ENCODE data around the gene PPT2.
"Not testable (repeated sequence)": the region's sequence is repeated elsewhere in the genome, so short reads cannot be mapped to it uniquely, and the experiment has no call there.

Gene PPT2

DNA sequence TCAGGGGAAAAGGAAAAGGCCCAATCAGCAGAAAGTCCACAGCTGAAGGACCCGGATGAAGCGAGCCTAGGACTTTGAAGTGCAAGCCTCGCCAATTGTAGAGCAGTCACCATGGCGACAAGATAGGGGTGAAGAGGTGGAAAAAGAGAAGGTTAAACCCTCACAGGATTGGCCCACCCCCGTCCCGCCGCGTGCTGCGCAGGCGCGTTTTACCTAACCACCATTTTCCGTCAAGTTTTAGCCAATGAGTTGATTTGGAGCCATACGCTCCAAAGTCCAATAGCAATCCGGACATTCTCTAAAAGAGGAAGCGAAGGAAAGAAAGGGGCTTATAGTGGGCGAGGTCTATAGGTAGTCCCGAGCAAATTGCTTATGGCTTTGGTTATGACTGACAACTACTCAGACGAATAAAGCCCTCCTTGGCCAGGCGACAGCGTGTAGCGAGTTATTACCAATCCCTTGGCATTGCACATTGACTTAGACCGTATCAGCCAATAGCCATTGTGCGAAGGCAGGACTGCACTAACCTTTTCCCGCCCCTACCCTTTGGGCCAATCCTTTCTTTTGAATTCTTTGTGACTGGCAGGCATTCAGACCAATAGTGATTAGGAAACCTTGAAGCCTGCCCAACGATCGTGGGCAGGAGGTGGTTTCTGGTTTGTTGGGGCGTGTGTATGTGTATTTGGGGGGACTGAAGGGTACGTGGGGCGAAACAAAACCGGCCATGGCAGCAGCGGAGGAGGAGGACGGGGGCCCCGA lies 24.0 kb downstream of the PPT2 start, which contains the start of gene RNF5:
RNF5 (plus strand) TSS at position 618 of the 759 bp plus-strand sequence; CDS start at position 725, 107 bp downstream.
- DNase-seq = peak; percentile 85

DNA sequence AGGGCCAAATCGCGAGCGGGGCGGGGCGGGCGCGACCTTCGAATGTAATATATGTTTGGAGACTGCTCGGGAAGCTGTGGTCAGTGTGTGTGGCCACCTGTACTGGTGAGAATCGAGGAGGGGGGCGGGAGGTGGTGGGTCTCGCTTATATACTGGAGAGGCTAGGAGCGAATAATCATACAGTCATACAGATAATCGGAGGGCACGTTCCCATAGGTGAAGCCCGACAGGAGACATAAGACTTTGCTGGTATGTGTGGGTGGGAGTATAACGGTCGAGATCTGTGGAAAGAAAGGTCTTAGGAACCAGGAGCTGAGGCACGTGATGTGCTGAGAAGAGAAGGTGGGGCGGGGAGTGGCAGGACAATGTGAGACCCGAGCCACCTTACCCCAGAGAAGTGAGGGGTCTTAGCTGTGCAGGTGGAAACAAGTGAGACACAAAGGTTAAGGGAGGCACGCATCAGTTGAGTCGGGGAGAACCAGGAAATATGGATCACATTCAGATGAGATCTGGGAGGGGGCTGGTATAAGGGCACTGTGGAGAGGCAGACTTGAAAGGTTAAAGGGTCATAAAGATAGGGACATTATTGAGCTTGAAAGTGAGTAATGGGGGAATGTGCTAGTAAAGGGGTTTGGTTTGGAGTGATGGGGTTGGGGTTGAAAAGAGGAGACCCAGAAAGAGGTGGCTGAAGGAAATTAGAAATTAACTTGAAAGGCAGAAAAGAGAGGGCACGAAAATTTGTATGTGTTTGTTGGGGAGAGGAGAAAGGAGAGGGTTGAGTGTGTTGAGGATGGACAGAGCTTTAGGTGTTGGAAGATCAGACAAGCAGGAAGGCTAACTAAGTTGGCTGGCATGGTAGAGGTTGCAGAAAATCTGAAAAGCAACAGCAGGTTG lies 24.9 kb downstream of the PPT2 start:
- DNase-seq = no peak

DNA sequence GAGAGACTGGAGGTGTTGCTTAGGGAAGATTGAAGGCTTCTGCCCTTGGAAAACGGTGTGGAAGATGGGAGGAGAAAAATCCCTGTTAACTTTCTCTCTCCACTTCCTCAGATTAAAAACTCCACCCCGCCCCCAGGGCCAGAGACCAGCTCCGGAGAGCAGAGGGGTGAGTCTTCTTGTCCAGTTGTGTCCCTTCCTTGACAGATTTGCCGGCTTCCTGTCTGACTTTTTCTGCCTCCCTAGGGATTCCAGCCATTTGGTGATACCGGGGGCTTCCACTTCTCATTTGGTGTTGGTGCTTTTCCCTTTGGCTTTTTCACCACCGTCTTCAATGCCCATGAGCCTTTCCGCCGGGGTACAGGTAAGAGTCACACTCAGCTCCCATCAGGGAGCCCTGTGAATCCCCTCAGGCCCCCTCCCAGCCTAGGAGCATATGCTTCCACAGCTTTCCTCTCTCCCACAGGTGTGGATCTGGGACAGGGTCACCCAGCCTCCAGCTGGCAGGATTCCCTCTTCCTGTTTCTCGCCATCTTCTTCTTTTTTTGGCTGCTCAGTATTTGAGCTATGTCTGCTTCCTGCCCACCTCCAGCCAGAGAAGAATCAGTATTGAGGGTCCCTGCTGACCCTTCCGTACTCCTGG lies 25.9 kb downstream of the PPT2 start:
- DNase-seq = no peak

DNA sequence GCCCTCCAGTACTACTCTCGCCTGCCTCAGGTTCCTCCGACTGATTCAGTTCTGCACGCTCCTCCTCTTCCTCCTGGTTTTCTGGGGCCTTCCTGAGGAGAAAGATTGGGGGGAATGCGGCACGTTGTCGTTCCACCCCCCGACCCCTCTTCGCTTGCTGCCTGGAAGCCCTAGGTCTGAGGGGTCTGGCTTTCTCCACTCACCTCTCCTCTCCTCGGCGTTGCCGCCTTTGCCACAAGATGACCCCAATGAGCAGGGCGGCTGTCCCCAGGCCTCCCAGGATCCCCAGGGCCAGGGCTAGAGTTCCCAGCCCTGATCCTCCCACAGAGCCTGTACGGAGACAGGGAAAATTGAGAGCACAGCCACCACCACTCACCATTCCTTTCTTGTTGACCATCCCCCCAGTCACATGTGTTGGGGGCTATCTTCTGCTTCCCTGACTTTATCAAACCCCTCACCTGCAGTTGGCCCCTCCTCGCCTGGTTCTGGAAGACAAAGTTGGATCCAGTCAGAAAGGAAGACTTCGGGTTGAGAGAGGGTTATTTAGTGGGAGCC lies 27.3 kb downstream of the PPT2 start:
- no peak for DNase-seq

DNA sequence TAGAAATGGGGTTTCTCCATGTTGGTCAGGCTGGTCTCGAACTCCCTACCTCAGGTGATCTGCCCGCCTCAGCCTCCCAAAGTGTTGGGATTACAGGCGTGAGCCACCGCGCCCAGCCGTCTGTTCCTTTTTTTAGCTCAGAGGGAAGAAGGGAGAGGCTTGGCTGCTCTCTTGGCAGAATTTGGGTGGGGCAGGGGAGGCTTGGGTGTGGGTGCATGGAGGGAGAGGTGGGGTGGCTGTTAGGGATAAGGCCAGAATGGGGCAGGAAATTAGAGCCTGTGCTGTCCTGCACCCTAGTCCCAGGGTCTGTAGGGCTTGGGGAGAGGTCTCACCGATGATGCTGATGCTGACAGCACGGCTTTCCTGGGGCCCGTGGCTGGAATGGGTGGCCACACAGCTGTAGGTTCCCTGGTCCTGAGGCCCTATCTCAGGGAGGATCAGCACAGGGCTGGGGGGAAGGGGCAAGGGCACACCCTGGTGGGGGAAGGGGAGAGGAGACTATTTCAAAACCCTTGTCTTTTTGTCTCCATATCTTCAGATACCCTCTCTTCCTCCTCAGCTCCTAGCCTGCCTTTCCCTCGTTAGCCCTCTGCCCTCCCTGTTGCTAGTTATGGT lies 28.1 kb downstream of the PPT2 start:
- DNase-seq = no peak

DNA sequence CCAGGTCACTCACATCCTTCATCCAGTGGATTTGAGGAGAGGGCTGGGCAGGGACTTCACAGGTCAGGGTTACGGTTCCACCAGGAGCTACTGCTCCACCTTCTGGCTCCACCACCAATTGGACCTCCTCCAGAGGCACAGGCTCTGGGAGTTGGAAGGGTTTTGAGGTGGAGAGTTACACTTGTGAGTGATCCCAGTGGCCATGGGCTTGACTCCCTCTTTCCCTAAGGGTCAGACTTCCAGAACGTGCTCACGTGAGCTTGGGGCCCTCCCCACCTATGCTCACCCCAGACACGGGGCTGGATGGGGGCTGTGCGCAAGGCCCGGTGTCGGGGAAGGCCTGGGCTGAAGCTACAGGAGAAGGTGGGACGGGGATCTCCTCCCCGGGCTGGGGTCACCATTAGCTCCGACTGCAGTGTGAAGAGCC lies 28.6 kb downstream of the PPT2 start:
- DNase-seq = no peak

DNA sequence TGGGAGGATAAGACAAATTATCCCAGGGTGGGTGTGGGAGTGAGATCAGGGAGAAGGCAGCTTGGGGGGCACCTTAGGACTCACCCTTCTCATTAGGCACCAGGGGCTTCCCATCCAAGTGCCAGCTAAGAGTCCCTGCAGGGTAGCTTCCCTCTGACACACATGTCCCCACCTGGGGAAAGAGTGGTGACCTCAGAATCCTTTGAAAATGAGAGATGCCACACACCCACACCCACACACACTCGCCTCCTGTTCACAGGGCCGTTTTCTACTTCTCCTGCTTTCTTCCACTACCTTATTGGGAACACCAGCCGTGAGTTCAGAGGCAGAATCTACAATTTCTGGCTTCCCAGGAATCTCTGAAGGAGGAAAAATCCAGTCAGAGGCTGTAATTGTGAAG lies 29.1 kb downstream of the PPT2 start:
- no peak for DNase-seq

DNA sequence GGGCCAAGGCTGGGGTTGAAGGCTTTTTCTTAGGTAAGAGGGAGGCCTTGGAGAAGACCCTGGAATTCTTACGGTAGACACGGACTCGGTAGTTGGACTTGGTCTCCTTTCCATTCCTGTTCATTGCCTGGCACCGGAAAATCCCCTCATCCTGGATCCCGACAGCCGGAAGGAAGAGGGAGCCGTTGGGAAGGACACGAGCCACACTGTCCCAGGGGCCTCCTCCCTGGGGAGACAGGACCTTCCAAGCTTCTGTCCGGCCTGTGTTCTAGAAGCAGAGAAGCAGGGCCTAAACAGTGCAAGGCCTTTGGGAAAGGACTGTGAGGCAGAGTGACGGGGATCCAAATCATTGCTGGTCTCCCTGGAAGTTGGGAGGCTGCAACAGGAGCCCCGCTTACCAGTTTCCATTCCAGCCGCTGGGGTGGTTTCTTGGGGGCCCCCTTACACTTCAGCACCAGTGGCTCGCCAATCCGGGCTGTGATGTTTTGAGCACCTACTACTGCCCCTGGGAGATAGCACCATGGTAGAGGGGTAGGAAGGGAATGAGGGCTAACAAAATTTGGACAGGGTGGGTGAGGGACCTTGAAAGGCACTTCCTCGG lies 29.6 kb downstream of the PPT2 start:
- no peak for DNase-seq

DNA sequence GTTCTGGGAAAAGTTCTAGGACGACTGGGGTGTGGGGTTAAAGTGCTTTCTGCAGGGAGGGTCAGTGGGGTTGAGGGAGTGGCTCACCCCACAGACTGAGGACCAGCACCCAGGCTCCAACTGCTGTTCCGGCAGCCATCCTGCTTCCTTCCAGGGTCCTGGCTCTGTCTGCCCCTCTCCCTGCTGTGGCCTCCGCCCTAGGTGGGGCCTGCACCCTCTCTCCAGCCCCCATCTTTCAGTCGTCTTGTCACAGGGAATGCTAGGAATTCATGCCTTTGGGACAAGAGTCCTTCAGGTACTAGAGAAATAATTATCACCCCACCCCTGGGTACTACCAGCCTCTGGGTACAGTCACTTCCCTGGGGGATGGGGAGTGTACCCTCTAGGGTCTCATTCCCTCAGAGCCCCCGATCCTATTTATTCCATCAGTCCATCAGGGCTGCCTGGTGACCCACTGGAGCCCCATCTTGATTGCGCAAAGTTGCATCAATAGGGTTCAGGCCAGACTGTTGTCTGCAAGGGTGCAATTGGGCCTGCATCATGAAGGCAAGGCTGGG lies 30.2 kb downstream of the PPT2 start, which contains the start of gene AGER:
AGER (minus strand) TSS at position 170 of the 557 bp plus-strand sequence; CDS start at position 139, 31 bp downstream.
- no peak for DNase-seq

DNA sequence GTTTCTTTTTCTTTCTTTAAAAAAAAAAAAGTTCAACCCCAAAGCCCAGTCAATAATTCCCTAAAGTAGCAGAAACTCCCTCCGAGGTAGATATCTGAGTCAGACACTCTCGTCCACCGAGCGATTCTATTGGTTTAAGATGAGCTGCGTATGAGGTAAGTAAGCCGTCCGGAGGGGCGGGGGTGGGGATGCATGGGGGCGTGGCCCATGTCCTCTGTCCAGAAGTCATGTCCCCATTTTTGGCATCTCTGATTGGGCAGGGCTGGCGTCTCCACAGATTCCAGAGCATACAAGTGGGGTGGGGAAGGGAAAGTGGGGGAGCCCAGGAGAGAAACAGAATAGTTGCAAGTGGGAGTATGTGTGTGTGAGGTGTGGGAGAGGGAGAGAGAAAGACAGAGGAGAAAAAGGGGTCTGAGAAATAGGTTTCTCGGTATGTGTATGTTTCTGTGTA lies 31.8 kb downstream of the PPT2 start:
- peak; percentile 55 for DNase-seq

DNA sequence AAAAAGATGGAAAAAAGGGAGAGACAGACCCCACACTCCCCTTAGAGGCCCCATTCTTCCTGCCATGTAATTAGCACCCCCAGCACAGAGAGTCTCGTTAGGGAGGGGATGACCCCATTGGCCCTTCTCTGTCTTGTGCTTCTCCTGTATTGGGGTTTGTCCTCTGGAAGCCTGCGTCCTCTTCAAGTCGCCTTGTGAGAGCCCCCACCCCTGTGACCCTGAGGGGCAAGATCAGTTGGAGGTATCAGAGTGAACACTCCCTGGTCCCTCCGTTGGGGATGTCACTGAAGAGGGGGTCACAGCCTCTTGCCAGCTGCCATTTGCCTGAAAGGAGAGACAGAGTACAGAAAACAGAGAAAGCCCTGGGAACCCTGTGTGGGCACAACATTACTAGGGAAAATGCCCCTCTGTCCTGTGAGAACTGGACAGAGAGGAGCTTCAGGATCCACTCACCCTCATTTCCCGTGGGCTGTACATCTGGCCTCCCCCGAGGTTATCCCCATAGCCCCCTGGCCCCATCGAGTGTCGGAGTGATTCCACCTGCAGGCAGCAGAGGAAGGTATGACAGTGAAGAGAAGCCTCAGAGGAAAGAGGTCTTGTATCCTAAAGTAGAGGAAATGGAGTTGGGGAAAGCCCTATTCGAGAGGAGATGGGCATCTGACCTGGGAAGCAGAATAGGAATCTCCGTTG lies 32.4 kb downstream of the PPT2 start:
- DNase-seq = not testable (repeated sequence)

DNA sequence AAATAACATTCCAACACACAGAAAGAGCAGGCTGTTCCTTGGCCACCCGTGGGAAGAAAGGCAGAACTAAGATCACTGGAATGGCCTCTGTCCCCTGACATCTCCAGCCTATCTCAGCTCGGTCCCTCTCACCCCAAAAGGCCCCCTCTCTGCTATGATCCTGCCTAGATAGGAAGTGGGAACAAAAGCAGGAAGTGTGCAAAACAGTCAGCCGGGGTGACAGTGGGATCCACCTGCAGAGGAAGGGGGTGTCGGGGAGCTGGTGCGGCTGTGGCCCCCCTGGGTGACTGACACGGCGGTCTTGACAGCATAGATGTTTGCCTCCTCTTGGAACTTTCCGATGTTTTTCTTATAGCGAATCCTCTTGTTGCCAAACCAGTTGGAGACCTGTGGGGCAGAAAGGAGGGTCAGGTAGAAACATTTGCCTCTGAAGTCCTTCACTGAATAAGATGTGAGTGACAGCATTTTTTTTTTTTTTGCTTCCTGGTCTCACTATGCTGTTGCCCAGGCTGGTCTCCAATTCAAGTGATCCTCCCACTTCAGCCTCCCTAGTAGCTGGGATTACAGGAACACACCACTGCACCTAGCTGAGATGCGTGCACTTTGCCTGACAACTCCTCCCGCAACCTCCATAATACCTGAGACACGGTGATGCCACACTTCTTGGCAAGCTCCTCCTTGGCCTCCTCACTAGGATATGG lies 33.2 kb downstream of the PPT2 start:
- DNase-seq = no peak

DNA sequence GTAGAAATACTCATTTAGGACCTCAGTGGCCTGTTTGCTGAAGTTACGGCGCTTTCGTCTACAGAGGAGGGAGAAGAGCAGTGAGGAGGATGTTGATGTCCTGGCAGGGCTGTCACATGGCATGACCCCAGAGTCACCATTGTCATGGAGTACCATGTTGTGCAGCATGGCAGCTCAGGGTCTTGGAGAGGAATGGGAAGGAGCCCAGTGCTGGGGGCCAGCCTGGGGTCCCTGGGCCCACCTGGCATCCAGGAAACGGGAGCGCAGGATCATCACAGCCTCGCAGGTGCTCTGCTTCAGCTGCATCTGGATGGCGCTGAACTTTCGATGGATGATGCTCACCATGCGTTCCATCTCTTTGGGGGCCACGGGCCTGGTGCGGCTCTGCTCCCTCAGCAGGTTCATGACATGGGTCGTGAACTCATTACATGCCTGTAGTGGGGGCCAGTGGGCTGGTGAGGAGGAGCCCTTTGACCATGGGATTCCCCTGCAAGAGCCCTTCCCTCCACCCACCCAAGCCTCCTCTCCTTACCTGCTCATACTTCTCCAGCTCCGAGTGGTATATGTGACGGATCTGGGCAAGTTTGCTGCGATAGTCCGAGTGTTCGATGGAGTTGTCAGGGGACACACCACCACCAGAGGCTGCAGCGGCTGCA lies 33.9 kb downstream of the PPT2 start:
- not testable (repeated sequence) for DNase-seq

DNA sequence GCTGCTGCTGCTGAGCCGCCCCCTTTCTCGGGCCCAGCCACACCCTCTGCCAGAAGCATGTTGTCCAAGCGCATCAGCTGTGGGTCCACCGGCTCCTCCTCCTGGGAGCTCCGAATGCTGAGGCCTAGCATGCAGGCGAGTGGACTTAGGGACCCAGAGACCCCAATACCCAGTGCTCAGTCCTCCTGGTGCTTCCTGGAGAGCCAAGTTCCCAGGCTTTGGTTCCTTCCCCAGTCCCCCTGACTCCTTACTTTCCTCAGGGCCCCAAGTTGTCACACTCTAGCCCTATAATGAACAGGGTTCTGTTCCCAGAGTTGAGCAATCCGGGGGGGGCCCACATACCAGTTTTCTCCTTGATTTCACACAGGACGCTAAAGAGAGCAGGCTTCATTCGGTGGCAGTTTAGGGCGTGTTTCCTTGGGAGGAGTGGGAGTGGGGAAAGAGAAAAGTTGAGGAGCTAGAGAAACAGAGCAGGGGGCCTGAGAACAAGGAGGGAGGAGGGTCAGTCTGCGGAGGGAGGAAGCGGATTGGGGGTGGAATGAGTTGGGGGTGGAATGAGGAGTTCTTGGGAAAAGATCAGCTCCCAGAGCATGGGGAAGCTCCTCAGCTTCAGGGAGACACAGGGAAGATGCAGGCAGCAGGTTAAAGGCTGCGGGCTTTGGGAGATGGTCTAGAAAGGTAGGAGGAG lies 34.6 kb downstream of the PPT2 start:
- no peak for DNase-seq

DNA sequence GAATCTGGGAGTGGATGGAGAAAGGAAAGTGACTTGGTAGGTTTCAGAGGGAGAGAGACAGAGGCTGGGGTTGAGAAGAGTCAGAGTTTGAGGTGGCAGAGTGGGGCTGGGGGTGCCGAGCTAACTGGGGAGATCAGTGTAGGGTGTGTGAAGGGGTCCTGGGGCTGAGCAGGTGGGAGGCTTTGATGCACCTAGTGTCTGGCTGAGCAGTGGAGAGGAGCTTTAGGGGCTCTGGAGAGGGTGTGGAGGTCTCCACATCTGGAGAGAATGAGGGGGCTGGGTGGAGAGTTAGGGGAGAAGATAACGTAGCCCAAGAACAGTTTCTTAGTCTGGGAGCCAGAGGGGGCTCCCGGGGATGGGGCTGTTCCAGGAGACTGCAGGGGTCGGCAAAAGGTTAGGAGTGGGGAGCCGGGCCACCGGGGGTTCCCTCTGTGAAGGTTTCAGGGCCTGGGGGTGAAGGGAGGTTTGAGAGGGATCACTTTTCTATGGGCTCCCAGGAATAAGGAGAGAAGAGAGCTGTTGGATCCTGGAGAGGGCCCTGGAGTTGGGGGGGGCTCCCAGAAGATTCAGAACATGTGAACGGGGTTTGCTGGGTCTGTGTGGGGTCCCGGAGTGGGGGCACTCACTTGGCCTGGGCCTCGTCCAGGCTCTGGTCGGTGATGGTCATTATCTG lies 35.3 kb downstream of the PPT2 start:
- no peak for DNase-seq

DNA sequence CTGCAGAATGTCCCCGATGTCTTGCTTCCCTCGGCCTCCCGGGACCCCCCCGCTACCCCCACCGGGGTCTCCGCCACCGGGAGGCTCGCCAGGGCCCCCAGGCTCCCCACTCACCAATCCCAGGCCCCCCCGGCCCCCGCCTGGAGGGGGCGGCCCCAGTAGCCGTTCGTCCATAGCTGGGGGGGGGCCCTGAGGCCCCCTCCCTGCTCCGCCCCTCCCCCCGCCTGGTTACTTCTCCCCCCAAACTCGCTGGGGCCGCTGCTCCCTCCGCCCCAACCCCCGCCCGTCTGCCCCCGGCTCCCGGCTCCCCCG lies 35.8 kb downstream of the PPT2 start:
- DNase-seq = no peak

DNA sequence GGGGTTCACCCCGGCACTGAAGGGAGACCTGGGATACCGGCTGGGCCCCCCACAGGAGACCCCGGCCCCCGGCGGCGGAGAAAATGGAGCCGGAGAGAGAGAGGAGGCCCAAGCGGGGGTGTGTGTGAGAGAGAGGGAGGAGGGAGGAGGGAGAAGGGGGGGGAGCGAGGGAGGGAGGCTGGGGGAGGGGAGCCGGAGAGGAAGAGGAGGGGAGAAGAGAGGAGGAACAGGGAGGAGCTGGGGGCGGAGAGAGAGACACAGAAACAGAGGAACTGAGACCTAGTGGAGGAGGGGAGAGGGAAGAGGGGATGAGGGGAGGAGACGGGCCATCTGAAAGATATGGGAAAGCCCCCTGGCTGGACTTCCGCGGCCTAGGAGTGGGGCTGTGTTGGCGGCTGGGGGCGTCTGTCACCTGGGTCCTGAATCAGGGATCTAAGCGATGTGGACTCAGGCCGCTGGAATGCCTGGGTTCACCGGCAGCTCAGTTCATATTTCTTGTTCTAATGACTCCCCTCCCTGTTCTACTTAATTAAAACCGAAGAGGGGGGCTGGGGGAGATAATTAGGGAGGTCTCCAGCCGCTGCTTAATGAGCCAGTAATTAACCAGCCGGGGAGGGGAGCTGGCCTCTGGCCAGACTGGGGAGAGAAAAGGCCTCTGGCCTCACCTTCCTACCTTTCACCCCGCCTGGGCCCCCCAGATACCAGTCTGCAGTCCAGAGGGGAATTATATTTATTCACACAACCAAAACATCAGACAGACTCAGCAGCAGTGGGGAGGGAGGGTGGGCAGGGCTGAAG lies 36.3 kb downstream of the PPT2 start, which contains the start of gene PBX2:
PBX2 (minus strand) TSS at position 149 of the 798 bp plus-strand sequence. CDS start 287 bp downstream, outside the sequence.
- DNase-seq = peak; percentile 74
